ENCODE results near the gene PRR19.

PRR19 gene

DNA sequence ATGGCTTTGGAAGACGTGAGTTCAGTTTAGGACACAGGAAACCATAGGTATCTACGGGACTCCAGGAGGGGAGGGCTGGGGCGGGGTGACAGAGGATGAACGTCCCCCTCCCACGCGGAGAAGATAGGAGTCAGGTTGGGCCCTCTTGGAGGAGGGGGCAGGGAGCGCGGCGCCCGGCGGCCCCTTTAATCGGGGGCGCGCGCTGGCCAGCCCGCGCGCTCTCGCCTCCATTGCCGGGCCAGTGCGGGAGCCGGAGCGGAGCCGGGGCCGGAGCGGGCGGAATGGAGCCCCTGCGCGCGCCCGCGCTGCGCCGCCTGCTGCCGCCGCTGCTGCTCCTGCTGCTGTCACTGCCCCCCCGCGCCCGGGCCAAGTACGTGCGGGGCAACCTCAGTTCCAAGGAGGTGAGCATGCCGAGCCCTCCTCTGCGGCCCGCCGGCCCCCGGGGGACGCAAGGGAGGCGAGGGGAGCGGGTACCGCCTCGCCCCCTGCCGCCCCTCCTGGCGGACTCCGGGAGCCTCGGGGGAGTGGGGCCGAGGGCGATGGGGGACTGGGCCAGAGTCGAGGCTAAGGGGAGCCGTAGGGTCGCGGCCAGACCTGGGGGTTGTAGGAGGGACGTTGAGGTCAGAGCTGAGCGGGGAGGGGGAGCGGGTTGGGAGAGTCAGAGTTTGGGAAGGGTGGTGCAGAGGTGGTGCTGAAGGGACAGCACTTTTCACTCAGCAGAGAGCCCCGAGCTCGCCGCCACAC, 11.3 kb downstream of the PRR19 start, which contains the start of gene TMEM145:
Gene TMEM145, plus strand, starts transcription at position 214 of the 744 bp plus-strand sequence. Its CDS starts 68 bp downstream, at position 282.
- no peaks in the 10 kb centered on the region for H3K36me3 ChIP-seq (ENCODE audit: control insufficient read depth, low read depth, low read length)
- H3K4me1 ChIP-seq (ENCODE audit: control insufficient read depth, low read depth, low read length) = peaks cover 3% of the 10 kb centered on the region
- H3K27me3 ChIP-seq (ENCODE audit: control insufficient read depth, insufficient read depth, low read length) = peaks cover 24% of the 10 kb centered on the region
- H3K4me3 ChIP-seq (ENCODE audit: low read length) = peak within 1 kb of the TSS; percentile 78
- H3K9ac ChIP-seq (ENCODE audit: low read length) = no peak within 1 kb of the TSS
- H3K9me3 ChIP-seq (ENCODE audit: control insufficient read depth, low read depth, low read length) = no peaks in the 10 kb centered on the region
- H3K27ac ChIP-seq (ENCODE audit: low read length) = no peak within 1 kb of the TSS

DNA sequence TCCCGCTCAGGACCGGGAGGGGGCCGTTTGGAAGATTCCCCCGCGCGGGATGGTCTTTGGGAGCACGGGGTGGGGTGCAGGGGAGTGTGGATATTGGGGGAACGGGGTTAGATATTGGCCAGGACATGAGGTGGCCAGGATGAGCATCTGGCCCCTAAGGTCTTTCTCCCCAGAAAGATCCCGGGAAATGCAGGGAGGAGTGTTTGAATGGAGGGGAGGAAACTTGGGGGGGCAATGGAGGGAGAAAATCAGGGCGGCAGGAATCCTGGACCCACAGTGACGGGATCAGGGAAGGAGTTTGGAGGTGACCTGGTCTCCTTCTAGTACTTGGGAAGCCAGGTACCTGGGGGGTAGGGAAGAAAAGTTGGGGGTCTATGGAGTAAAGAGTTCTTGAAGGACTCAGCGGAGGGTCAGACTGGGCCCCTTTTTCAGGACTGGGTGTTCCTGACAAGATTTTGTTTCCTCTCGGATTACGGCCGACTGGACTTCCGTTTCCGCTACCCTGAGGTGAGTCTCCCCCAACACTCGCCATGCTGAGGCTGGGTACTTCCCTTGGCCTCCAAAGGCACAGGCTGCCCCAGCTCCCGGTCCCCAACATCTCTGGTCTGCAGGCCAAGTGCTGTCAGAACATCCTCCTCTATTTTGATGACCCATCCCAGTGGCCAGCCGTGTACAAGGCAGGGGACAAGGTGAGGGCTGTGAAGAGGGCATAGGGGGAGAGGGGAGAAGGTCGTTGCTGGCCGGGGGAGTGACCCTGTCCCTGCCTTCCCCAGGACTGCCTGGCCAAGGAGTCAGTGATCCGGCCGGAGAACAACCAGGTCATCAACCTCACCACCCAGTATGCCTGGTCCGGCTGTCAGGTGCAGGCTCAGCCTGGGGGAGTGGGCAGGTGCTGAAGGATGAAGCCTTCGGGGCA, 12.2 kb downstream of the PRR19 start:
- Histone ChIP-seq H3K9me3 (ENCODE audit: control insufficient read depth, low read depth, low read length) (no peaks in the 10 kb centered on the region), H3K4me3 (ENCODE audit: low read length) (peak overlapping the region; percentile 78), H3K27me3 (ENCODE audit: control insufficient read depth, insufficient read depth, low read length) (peaks cover 24% of the 10 kb centered on the region), H3K27ac (ENCODE audit: low read length) (no peak overlapping the region), H3K4me1 (ENCODE audit: control insufficient read depth, low read depth, low read length) (peaks cover 3% of the 10 kb centered on the region), H3K9ac (ENCODE audit: low read length) (no peak overlapping the region), H3K36me3 (ENCODE audit: control insufficient read depth, low read depth, low read length) (no peaks in the 10 kb centered on the region)

DNA sequence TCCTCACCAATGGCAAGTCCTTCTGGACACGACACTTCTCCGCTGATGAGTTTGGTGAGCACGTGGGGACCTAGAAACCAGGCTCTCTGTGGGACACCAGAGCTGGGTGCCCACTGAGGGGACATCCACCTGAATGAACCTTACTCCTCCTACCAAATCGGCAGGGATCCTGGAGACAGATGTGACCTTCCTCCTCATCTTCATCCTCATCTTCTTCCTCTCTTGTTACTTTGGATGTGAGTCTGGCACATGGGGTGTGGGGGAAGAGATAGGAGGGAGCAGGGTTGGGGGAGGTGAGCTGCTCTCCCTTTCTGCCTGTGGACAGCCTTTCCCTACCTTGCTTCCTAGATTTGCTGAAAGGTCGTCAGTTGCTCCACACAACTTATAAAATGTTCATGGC, 13.1 kb downstream of the PRR19 start:
- peaks cover 3% of the 10 kb centered on the region for H3K4me1 ChIP-seq (ENCODE audit: control insufficient read depth, low read depth, low read length)
- H3K27ac ChIP-seq (ENCODE audit: low read length) = no peak overlapping the region
- H3K9me3 ChIP-seq (ENCODE audit: control insufficient read depth, low read depth, low read length) = no peaks in the 10 kb centered on the region
- no peak overlapping the region for H3K9ac ChIP-seq (ENCODE audit: low read length)
- H3K36me3 ChIP-seq (ENCODE audit: control insufficient read depth, low read depth, low read length) = no peaks in the 10 kb centered on the region
- H3K4me3 ChIP-seq (ENCODE audit: low read length) = no peak overlapping the region
- H3K27me3 ChIP-seq (ENCODE audit: control insufficient read depth, insufficient read depth, low read length) = peaks cover 24% of the 10 kb centered on the region

DNA sequence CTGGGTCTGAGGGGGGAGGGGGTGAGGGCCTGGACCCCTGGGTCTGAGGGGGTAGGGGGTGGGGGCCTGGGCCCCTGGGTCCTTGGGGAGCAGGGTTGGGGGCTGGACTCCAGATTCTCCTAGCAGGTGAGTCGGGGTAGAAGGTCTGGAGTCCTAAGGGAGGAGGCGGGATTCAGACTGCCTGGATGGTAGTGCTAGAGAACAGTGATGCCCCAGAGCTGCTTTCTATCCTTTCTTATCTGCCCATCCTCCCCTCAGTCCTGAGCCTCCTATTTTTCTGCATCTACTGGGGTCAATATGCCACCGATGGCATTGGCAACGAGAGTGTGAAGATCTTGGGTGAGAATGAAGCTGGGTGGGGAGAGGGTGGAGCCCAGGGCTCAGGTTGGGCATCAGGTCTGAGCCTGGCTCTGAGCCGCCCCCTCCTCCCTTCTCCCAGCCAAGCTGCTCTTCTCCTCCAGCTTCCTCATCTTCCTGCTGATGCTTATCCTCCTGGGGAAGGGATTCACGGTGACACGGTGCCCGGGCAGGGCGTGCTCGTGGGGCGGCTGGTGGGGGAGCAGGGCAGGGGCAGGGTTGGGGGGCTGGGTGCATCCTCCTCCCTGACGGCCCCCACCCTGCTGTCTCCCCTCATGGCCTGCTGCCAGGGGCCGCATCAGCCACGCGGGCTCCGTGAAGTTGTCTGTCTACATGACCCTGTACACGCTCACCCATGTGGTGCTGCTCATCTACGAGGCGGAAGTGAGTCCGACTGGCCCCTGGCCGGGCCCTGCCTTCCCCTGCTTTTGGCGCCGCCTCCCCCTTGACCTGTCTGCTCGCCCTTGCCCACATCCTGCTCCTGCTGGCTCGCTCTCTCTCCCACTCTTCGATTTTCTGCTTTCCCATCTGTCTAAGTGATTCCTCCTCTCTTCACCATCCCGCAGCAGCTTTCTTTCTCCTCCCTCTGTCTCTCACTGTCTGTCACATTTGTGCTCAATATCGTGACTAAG, 14.6 kb downstream of the PRR19 start:
- H3K4me3 ChIP-seq (ENCODE audit: low read length) = no peak overlapping the region
- no peak overlapping the region for H3K9ac ChIP-seq (ENCODE audit: low read length)

DNA sequence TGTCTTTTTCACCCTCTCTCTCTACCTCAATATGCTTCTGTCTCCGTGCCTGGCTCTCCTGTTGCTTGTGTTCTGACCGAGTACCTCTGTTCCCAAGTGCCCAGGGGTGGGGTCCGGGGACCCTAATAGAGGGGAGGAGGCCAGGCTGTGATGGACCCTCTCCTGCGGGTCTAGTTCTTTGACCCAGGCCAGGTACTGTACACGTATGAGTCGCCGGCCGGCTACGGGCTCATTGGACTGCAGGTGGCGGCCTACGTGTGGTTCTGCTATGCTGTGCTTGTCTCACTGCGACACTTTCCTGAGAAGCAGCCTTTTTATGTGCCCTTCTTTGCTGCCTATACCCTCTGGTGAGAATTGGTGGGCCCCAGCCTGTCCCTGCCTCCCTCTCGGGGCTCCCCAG, 15.6 kb downstream of the PRR19 start:
- no peaks in the 10 kb centered on the region for H3K36me3 ChIP-seq (ENCODE audit: control insufficient read depth, low read depth, low read length)
- no peaks in the 10 kb centered on the region for H3K9me3 ChIP-seq (ENCODE audit: control insufficient read depth, low read depth, low read length)
- no peak overlapping the region for H3K4me3 ChIP-seq (ENCODE audit: low read length)
- H3K4me1 ChIP-seq (ENCODE audit: control insufficient read depth, low read depth, low read length) = peaks cover 3% of the 10 kb centered on the region
- no peak overlapping the region for H3K9ac ChIP-seq (ENCODE audit: low read length)
- H3K27me3 ChIP-seq (ENCODE audit: control insufficient read depth, insufficient read depth, low read length) = peaks cover 29% of the 10 kb centered on the region
- no peak overlapping the region for H3K27ac ChIP-seq (ENCODE audit: low read length)

More for the DNA sequence above, 14.6 kb downstream of the PRR19 start:
- no peak overlapping the region for H3K27ac ChIP-seq (ENCODE audit: low read length)
- H3K9me3 ChIP-seq (ENCODE audit: control insufficient read depth, low read depth, low read length) = no peaks in the 10 kb centered on the region
- peaks cover 25% of the 10 kb centered on the region for H3K27me3 ChIP-seq (ENCODE audit: control insufficient read depth, insufficient read depth, low read length)
- H3K36me3 ChIP-seq (ENCODE audit: control insufficient read depth, low read depth, low read length) = no peaks in the 10 kb centered on the region
- peaks cover 3% of the 10 kb centered on the region for H3K4me1 ChIP-seq (ENCODE audit: control insufficient read depth, low read depth, low read length)

DNA sequence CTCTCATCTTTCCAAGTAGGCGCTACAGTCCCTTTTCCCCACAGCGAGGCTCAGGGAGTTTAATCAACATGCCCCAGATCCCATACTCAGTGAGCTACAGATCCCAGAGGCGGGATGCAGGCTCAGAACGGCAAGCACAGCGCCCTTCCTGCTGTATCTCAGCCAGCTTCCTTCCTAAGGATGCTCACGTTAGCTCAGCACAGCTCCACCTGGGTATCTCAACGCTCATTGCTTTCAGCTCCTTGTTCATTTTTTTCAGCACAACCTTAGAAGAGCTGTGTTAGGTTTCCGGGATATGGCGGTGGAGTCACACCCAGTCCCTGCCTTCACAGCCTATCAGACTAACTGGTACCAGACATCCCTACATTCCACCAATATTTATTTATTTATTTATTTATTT, 20.4 kb downstream of the PRR19 start:
- Histone ChIP-seq H3K27me3 (ENCODE audit: control insufficient read depth, insufficient read depth, low read length) (peaks cover 32% of the 10 kb centered on the region), H3K9me3 (ENCODE audit: control insufficient read depth, low read depth, low read length) (no peaks in the 10 kb centered on the region), H3K27ac (ENCODE audit: low read length) (no peak overlapping the region), H3K4me1 (ENCODE audit: control insufficient read depth, low read depth, low read length) (peaks cover 7% of the 10 kb centered on the region), H3K36me3 (ENCODE audit: control insufficient read depth, low read depth, low read length) (no peaks in the 10 kb centered on the region), H3K4me3 (ENCODE audit: low read length) (no peak overlapping the region), H3K9ac (ENCODE audit: low read length) (no peak overlapping the region)

DNA sequence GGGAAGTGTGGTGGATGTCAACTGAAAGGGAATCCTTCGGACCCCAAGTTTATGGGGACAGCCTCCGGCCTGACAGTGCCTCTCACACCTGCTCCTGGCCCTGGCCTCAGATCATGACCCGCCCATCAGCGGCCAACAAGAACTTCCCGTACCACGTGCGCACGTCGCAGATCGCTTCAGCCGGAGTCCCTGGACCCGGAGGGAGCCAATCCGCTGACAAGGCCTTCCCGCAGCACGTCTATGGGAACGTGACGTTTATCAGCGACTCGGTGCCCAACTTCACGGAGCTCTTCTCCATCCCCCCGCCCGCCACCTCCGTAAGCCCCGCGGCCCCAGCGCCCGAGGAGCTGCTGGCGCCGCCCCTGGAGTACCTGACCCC, 21.5 kb downstream of the PRR19 start:
- peak overlapping the region; percentile 59 for H3K4me3 ChIP-seq (ENCODE audit: low read length)
- peaks cover 32% of the 10 kb centered on the region for H3K27me3 ChIP-seq (ENCODE audit: control insufficient read depth, insufficient read depth, low read length)
- no peak overlapping the region for H3K9ac ChIP-seq (ENCODE audit: low read length)
- H3K27ac ChIP-seq (ENCODE audit: low read length) = no peak overlapping the region
- peaks cover 7% of the 10 kb centered on the region for H3K4me1 ChIP-seq (ENCODE audit: control insufficient read depth, low read depth, low read length)
- H3K9me3 ChIP-seq (ENCODE audit: control insufficient read depth, low read depth, low read length) = no peaks in the 10 kb centered on the region
- H3K36me3 ChIP-seq (ENCODE audit: control insufficient read depth, low read depth, low read length) = no peaks in the 10 kb centered on the region

DNA sequence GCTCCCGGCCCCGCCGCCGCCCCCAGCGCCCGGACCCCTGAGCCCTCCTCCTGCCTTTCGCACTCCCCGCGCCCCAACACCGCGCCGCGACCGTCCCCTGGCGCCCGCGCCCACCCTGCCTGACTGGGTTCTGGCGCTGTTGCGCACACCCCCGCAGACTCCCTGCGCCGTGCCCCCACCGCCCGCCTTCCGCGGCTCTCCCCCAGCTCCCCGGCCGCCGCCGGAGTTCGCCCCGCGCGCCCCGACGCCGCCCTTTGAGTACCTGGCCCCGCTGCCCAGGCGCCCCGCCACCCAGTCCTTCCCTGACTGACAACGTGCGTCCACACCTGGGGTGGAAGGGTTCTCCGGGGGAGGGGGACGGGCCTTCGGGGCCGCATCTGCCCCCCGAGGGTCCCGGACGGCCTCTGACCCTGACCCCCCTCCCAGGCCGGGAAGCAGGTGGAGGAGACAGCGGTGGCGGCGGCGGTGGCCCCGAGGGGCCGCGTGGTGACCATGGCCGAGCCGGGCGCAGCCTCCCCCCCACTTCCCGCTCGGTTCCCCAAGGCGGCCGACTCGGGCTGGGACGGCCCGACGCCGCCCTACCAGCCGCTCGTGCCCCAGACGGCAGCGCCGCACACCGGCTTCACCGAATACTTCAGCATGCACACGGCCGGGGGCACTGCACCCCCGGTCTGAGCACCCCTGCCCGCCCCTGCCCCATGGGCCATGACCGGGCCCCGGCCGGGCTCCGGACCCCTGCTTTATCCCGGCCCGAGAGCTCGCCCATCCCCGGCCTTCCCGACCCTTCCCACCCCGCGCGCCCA, 22.1 kb downstream of the PRR19 start:
- Histone ChIP-seq H3K36me3 (ENCODE audit: control insufficient read depth, low read depth, low read length) (no peaks in the 10 kb centered on the region), H3K9ac (ENCODE audit: low read length) (no peak overlapping the region), H3K4me1 (ENCODE audit: control insufficient read depth, low read depth, low read length) (peaks cover 7% of the 10 kb centered on the region), H3K27ac (ENCODE audit: low read length) (no peak overlapping the region), H3K9me3 (ENCODE audit: control insufficient read depth, low read depth, low read length) (no peaks in the 10 kb centered on the region), H3K27me3 (ENCODE audit: control insufficient read depth, insufficient read depth, low read length) (peaks cover 32% of the 10 kb centered on the region), H3K4me3 (ENCODE audit: low read length) (peak overlapping the region; percentile 59)

DNA sequence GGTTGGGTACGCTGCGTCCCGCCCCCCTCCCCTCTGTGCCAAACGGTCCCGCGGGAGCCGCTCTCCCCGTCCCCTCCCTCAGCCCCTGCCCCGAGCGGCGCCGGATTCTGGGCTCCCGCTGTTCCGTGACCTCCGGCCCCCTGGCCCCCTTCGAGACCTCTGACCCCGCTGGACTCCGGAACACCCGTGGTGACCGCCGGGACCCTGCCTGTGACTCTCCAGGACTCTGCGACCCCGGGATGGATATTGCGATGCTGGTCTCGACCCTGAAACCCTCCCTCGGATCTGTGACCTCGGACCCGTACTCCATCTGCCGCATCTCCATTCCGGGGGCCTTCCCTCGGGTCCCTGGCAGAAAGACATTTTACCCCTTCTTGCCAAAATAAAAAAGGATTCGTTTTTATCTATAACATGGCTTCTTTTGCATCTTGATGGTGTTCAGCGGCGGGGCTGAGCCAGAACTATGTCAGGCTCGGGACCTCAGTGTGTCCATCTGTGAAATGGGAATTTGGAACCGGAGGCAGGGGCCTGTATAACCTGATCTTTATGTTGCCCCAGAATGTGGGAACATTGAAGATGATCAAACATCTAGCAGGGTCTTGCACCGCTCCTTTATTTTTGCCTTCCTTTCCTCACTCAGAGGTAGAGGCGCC, 22.8 kb downstream of the PRR19 start:
- Histone ChIP-seq H3K27ac (ENCODE audit: low read length) (no peak overlapping the region), H3K9ac (ENCODE audit: low read length) (peak overlapping the region; percentile 15), H3K27me3 (ENCODE audit: control insufficient read depth, insufficient read depth, low read length) (peaks cover 32% of the 10 kb centered on the region), H3K4me3 (ENCODE audit: low read length) (peak overlapping the region; percentile 59), H3K36me3 (ENCODE audit: control insufficient read depth, low read depth, low read length) (no peaks in the 10 kb centered on the region), H3K9me3 (ENCODE audit: control insufficient read depth, low read depth, low read length) (no peaks in the 10 kb centered on the region), H3K4me1 (ENCODE audit: control insufficient read depth, low read depth, low read length) (peaks cover 7% of the 10 kb centered on the region)

DNA sequence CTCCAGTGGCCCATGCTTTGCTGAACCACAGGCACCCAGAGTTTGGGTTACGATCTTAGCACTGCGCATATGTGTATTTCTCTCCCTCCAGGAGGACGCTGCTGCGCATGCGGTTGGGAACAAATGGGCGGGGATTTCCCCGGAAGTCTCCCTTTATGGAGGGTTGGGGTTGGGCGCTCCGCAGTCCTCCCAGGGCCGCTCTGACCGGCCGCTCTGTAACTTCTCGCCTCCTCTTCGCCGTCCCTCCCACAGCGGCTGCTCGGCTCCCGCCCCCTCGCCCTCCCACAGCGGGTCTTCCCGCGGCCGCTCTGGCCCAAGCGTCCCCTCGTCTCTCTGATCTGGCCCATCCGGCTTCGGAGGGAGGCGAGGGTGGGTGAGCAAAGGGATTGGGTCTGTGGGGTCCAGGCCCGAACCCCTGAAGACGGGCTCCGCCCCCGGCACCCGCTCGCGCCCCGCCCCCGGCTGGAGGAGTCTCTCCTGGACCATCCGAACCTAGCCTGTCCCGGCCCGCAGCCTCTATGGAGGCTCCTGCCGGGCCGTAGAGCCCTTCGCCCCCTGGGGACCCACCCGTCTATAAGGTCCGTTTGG, 23.5 kb downstream of the PRR19 start, which contains the start of gene MEGF8:
Gene MEGF8, plus strand, starts transcription at position 328 of the 588 bp plus-strand sequence. CDS start 609 bp downstream, outside the sequence.
- Histone ChIP-seq H3K9ac (ENCODE audit: low read length) (peak within 1 kb of the TSS; percentile 83), H3K4me3 (ENCODE audit: low read length) (peak within 1 kb of the TSS; percentile 93), H3K27me3 (ENCODE audit: control insufficient read depth, insufficient read depth, low read length) (peaks cover 32% of the 10 kb centered on the region), H3K9me3 (ENCODE audit: control insufficient read depth, low read depth, low read length) (no peaks in the 10 kb centered on the region), H3K27ac (ENCODE audit: low read length) (peak within 1 kb of the TSS; percentile 18), H3K36me3 (ENCODE audit: control insufficient read depth, low read depth, low read length) (no peaks in the 10 kb centered on the region), H3K4me1 (ENCODE audit: control insufficient read depth, low read depth, low read length) (peaks cover 7% of the 10 kb centered on the region)
